Epithelial cell of prostate (primary cell): Measurements from ENCODE around the gene VAV3.
"Not testable (repeated sequence)": the region's sequence is repeated elsewhere in the genome, so short reads cannot be mapped to it uniquely, and the experiment has no call there.

Experiments used
- DNase-seq: peaks from one replicate; pipeline ENCODE4 v3.0.0-alpha.2; 2011; ENCODE audit warnings: low read depth, low spot score
- H3K27ac ChIP-seq: fragments of 450-650 bp; 2 replicates; pipeline ENCODE4 v1.5.1; 2017; ENCODE audit warnings: mild to moderate bottlenecking

Gene VAV3

GRCh38 chr1:107664982-107665925 lies 299.7 kb downstream of the VAV3 start:
- H3K27ac ChIP-seq, result no peak overlapping the region
- no peak for DNase-seq

GRCh38 chr1:107662971-107663370 lies 302.0 kb downstream of the VAV3 start:
- H3K27ac ChIP-seq, result no peak overlapping the region
- no peak for DNase-seq

- DNase-seq, result no peak
- no peak overlapping the region for H3K27ac ChIP-seq
These were observed 303.8 kb downstream of the VAV3 start for GRCh38 chr1:107661158-107661557.

- H3K27ac ChIP-seq, result no peak overlapping the region
- no peak for DNase-seq
These were observed 305.0 kb downstream of the VAV3 start for GRCh38 chr1:107659961-107660360.

- H3K27ac ChIP-seq, result no peak overlapping the region
- no peak for DNase-seq
These were observed 307.6 kb downstream of the VAV3 start for GRCh38 chr1:107657356-107657755.

- no peak for DNase-seq
- no peak overlapping the region for H3K27ac ChIP-seq
These were observed 311.2 kb downstream of the VAV3 start for GRCh38 chr1:107653765-107654164.

GRCh38 chr1:107653005-107653404 lies 312.0 kb downstream of the VAV3 start:
- no peak overlapping the region for H3K27ac ChIP-seq
- no peak for DNase-seq

- not testable (repeated sequence) for DNase-seq, H3K27ac ChIP-seq
These were observed 314.2 kb downstream of the VAV3 start for GRCh38 chr1:107650825-107651224.

GRCh38 chr1:107649023-107649422 lies 316.0 kb downstream of the VAV3 start:
- no peak for DNase-seq
- H3K27ac ChIP-seq, result peak overlapping the region; percentile 52

GRCh38 chr1:107648071-107648470 lies 316.9 kb downstream of the VAV3 start:
- peak; percentile 56 for DNase-seq
- H3K27ac ChIP-seq, result peak overlapping the region; percentile 52

GRCh38 chr1:107647012-107647411 lies 318.0 kb downstream of the VAV3 start:
- DNase-seq, result no peak
- no peak overlapping the region for H3K27ac ChIP-seq

GRCh38 chr1:107643766-107644165 lies 321.2 kb downstream of the VAV3 start:
- no peak for DNase-seq
- H3K27ac ChIP-seq, result no peak overlapping the region

GRCh38 chr1:107640207-107640606 lies 324.8 kb downstream of the VAV3 start:
- H3K27ac ChIP-seq, result no peak overlapping the region
- no peak for DNase-seq

GRCh38 chr1:107637101-107637500 lies 327.9 kb downstream of the VAV3 start:
- H3K27ac ChIP-seq, result no peak overlapping the region
- DNase-seq, result no peak

GRCh38 chr1:107633596-107633995 lies 331.4 kb downstream of the VAV3 start:
- DNase-seq, result no peak
- no peak overlapping the region for H3K27ac ChIP-seq

GRCh38 chr1:107626073-107626796 lies 338.7 kb downstream of the VAV3 start:
- H3K27ac ChIP-seq, result no peak overlapping the region
- no peak for DNase-seq

- H3K27ac ChIP-seq, result no peak overlapping the region
- DNase-seq, result no peak
These were observed 339.5 kb downstream of the VAV3 start for GRCh38 chr1:107625405-107626029.

- H3K27ac ChIP-seq, result no peak overlapping the region
These were observed 341.5 kb downstream of the VAV3 start for GRCh38 chr1:107623431-107623830.

GRCh38 chr1:107622966-107623365 lies 342.0 kb downstream of the VAV3 start:
- DNase-seq, result peak; percentile 8
- H3K27ac ChIP-seq, result no peak overlapping the region

More at GRCh38 chr1:107623431-107623830, 341.5 kb downstream of the VAV3 start:
- DNase-seq, result no peak

- DNase-seq, result no peak
These were observed 342.4 kb downstream of the VAV3 start for GRCh38 chr1:107622535-107622934.

GRCh38 chr1:107620753-107621152 lies 344.2 kb downstream of the VAV3 start:
- no peak for DNase-seq
- H3K27ac ChIP-seq, result no peak overlapping the region

More at GRCh38 chr1:107622535-107622934, 342.4 kb downstream of the VAV3 start:
- no peak overlapping the region for H3K27ac ChIP-seq
